Motor neuron (in vitro differentiated cells): ENCODE results near the gene CD80. TPM values are rescaled to one million over a fixed set of nuclear protein-coding genes. Genes with fewer than 3 reads are reported as not detected.

ENCODE experiments used
- ATAC-seq, 8 experiments: fragments of 200-7000 bp; cut with Tn5 transposase; replicated peaks in 6 of 8; 2 replicates each; pipeline ENCODE4 v1.8.0; 2021; ENCODE audit warnings: mild to moderate bottlenecking in 8 of 8, moderate library complexity in 8 of 8
- H3K27ac ChIP-seq, 2 donors: fragments of 250-450 bp; sonication (Bioruptor Pico); 2 replicates each; pipeline ENCODE4 v1.9.0; 2021; ENCODE audit warnings: antibody characterized with exemption in 2 of 2, mild to moderate bottlenecking in 2 of 2, moderate library complexity in 1 of 2
- H3K4me1 ChIP-seq, 2 donors: fragments of 250-450 bp; sonication (Bioruptor Pico); replicated peaks in 1 of 2; 2 replicates each; pipeline ENCODE4 v1.6.1; 2021; ENCODE audit warnings: antibody characterized with exemption in 2 of 2, mild to moderate bottlenecking in 2 of 2, moderate library complexity in 1 of 2
- H3K4me3 ChIP-seq, 5 donors: fragments of 250-450 bp; sonication (Bioruptor Pico); 2 replicates each; pipeline ENCODE4 v1.9.0; 2021; ENCODE audit warnings: antibody characterized with exemption in 5 of 5, mild to moderate bottlenecking in 5 of 5, moderate library complexity in 4 of 5
- WGBS, 10 experiments: fragments of 450-650 bp; shearing (Covaris generic); methylation state at CpG; one replicate each; pipeline ENCODE4 v1.0.0; 2022; 5-methylcytosine and 5-hydroxymethylcytosine counted together
- in situ Hi-C, 9 experiments: fragments of 400-800 bp; cut with MboI; loops; one replicate each; pipeline ENCODE4 v1.15.0; 2021; ENCODE audit warnings: low sequenced_read_pairs in 9 of 9, low pct_unique_long_range_greater_than_20kb in 2 of 9; ENCODE audit not compliant: unreplicated experiment in 9 of 9
- total RNA-seq, 8 experiments: library from RNA; unstranded; fragments of 300-600 nt; gene quantifications; 2 replicates each; pipeline versions ENCODE4 v1.2.3 to v1.2.4, GENCODE V29; 2022

Gene CD80
- total RNA-seq, 8 experiments from 2014 or later, result 0.14 to 0.66 (median 0.32) TPM; not detected in 2

DNA sequence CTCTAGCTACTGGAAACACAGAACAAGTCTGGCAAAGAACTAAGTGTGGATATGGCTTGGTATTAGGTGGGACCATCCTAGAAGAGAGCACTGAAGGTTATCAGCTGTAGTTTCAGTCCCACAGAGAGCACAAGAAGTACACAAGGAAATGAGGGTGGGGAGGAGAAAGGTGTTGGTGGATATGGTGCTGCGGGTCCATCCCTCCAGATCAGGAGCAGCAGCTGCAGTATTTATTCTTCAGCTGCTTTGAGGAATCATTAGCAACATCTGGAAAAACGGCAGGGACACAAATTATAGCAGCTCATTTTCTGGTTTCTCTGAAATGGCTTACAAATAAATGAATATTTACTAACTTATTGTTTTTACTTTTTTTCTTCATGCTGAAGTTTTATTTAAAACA lies 29.0 kb downstream of the CD80 start:
- no peak overlapping the region for H3K4me3 ChIP-seq
- no peak for ATAC-seq

DNA sequence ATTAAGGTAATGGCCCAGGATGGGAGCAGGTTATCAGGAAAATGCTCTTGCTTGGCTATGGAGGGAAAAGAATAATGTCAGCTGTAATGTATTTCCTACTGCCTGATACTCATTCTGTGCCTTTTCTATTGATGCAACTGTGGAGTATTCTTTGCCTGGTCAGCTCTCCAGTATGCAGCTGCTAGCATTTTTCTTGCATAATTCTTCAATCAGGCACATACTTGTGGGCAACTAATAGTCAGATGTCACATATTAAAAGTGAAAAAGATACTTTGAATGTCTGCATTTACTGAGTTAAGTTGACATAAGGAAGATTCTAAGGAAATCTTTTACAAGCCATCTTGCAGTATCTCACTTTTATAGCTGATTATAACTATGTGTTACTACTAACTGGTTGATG lies 29.5 kb downstream of the CD80 start:
- Histone ChIP-seq H3K27ac (no peak overlapping the region), H3K4me1 (no peaks in the 10 kb centered on the region), H3K4me3 (no peak overlapping the region)
- in situ Hi-C loops, result no loop called here
- peak in 3 of 8 experiments; percentile 74 to 90 (median 85) for ATAC-seq

More for the DNA sequence above, 29.0 kb downstream of the CD80 start:
- 0 to 100% (median 38%) methylated on average over 1 to 2 of the region's 2 CpGs; no CpG with 5 or more reads in 2 of the 10 experiments for WGBS, 10 experiments
- in situ Hi-C loops, result no loop called here
- Histone ChIP-seq H3K4me1 (no peaks in the 10 kb centered on the region), H3K27ac (no peak overlapping the region)

DNA sequence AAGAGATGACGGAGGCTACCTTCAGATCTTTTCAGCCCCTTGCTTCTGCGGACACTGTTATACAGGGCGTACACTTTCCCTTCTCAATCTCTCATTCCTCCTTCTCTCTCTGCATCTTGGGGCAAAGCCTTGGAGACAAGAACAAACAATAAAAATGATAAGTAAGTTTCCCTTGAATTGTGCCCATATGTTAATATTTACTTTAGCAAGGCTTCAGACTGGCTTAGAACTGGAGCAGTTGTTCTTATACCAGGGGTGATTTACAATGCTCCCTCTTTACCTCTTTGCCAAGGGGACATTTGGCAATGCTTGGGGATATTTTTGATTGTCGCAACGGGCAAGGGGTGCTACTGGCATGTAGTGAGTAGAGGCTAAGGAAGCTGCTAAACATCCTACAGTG lies 31.7 kb downstream of the CD80 start:
- in situ Hi-C loops, result no loop called here
- ATAC-seq, result peak in 2 of 8 experiments; percentile 53 to 62
- no peak overlapping the region for H3K27ac ChIP-seq
- no peaks in the 10 kb centered on the region for H3K4me1 ChIP-seq
- 67 to 100% (median 95%) methylated on average over 1 to 5 of the region's 5 CpGs; no CpG with 5 or more reads in 2 of the 10 experiments for WGBS, 10 experiments
- H3K4me3 ChIP-seq, result no peak overlapping the region

DNA sequence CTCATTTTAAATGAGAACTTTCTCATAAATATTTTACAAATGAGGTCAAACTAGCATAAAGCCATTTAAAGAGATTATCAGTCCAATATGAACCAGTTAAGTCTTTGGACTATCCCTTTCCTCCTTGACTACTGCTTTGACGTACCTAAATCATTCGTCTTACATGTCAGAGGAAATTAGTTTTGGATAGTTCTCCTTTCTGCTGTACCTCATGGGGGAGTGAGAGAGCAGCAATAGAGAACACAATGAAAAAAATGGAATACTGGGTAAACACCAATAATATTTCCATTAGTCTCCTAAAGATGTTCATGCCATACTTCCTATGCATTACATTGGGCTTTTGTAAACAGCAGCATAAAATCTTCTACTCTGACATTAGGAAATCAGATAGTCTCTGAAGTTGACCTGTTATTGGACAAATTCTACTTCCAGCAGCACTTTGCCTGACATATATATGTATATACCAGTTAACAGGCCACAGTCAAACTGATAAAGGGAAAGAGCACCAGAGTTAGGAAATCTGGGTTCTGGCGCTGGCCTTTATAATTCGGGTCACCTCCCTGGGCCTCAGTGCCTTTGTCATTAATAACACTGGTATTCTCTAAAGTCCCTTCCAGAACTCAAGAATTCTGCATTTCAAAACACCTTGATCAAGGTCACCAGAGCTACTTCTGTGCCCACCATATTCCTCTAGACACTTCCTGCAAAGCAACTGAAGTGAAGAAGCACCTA lies 34.3 kb downstream of the CD80 start:
- WGBS, 10 experiments, result 63 to 100% (median 85%) methylated on average over 2 to 4 of the region's 4 CpGs; no CpG with 5 or more reads in 2 of the 10 experiments
- Histone ChIP-seq H3K27ac (no peak overlapping the region), H3K4me1 (no peaks in the 10 kb centered on the region), H3K4me3 (no peak overlapping the region)
- in situ Hi-C loops, result no loop called here
- peak in 1 of 8 experiments; percentile 26 for ATAC-seq

DNA sequence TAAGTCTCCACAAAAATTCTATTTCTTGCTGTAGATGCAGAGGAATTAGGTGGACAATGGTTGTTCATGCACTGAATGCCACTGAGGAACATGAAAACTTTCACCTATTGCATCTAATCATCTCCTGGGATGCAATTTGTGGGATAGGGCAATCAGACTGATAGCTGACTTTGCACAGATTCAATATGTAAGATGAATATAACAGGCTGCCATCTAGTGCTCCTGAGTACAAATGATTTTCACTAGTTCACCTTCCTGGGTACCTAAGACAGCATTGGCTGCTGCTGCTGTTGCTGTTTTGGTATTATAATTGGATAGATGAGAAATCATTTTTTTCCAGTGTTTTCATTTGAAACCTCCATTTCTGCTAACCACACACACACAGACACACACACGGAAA lies 41.4 kb downstream of the CD80 start:
- Histone ChIP-seq H3K4me1 (no peaks in the 10 kb centered on the region), H3K4me3 (no peak overlapping the region), H3K27ac (no peak overlapping the region)
- in situ Hi-C loops, result no loop called here
- 80 to 100% (median 100%) methylated on average over 1 of the region's 1 CpG; no CpG with 5 or more reads in 3 of the 10 experiments for WGBS, 10 experiments
- no peak for ATAC-seq

DNA sequence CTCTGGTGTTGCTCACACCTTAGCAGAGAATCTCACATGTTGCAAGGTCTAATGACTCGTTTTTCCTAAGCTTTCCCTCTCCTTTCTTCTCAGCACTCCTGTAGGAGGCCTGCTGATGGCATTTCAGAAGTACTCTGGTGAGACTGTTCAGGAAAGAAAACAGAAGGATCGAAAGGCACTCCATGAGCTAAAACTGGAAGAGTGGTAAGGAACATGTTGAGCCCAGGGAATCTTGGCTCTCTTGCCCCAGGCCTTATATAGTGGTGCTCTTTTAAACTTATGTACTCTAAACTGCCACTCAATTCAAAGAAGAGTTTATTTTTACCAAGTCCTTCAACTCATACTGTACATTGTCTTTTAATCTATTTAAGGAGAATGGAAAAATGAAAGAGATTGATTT lies 42.3 kb downstream of the CD80 start:
- in situ Hi-C loops, result no loop called here
- no peak overlapping the region for H3K27ac ChIP-seq
- no peaks in the 10 kb centered on the region for H3K4me1 ChIP-seq
- WGBS, 10 experiments, result 40 to 100% (median 82%) methylated on average over 1 to 2 of the region's 2 CpGs; no CpG with 5 or more reads in 2 of the 10 experiments
- H3K4me3 ChIP-seq, result no peak overlapping the region
- no peak for ATAC-seq

DNA sequence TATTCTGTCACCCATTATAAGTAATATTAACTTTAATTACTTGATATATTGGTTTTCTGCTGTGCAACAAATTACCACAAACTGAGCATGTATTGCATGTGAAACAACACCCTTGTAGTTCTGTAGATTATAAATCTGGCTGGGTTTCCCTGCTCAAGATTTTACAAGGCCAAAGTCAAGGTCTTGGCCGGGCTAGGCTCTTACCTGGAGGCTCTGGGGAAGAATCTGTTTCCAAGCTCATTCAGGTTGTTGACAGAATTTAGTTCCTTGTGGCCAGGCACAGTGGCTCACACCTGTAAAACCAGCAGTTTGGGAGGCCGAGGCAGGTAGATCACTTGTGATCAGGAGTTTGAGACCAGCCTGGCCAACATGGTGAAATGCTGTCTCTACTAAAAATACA lies 44.8 kb downstream of the CD80 start:
- Histone ChIP-seq H3K27ac (no peak overlapping the region), H3K4me3 (no peak overlapping the region), H3K4me1 (no peaks in the 10 kb centered on the region)
- no peak for ATAC-seq
- in situ Hi-C loops, result no loop called here
- 100% methylated on average over 1 to 2 of the region's 2 CpGs; no CpG with 5 or more reads in 7 of the 10 experiments for WGBS, 10 experiments

DNA sequence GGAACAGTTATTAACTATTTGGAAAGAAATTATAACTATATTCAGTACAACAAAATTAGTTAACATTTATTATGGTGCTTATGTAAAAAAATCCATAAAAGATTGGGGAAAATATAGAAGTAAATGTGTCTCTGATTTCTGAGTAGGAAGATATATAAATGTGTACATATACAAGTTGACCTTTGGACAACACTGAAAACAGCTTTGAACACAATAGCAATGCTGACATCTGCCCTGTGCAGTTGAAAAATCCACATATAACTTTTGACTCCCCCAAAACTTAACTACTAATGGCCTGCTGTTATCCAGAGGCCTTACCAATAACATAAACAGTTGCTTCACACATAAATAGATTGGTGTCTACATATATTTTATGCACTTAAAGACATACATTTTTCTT lies 48.7 kb downstream of the CD80 start:
- in situ Hi-C loops, result no loop called here
- H3K4me3 ChIP-seq, result no peak overlapping the region
- ATAC-seq, result no peak
- H3K27ac ChIP-seq, result no peak overlapping the region
- no peaks in the 10 kb centered on the region for H3K4me1 ChIP-seq

DNA sequence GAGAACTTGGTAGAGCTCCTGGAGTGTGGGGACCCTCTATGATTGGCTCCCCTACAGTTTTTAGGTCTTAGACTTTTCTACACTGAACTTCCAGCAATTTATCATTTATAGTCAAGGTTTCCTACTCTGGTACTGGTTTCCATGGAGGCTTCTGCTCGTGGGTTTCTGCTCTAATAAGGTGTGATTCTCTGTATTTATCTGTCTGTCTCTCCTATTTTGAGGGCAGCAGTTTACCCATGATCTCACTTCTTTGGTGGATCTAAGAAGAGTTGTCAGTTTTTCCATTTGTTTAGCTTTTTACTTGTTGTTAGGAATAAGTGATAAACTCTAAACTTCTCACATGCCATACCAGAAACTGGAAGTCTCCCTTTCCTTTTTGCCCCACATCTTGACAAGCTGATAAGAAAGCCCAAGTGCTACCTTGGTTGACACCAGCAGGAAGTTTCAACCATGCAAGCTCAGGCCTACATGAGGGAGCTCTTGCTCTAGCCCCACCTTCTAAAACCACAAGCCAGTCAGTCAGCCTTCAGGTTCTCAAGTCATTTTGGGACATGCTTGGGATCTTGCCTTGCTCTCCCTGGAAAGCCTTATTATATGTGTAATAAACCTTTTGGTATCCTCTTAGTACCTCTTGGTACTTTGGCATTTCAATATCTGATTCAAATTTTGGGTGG lies 51.1 kb downstream of the CD80 start:
- no peak for ATAC-seq
- in situ Hi-C loops, result no loop called here
- H3K4me3 ChIP-seq, result no peak overlapping the region
- no peak overlapping the region for H3K27ac ChIP-seq
- WGBS, 10 experiments, result 71 to 100% (median 83%) methylated on average over 1 of the region's 1 CpG; no CpG with 5 or more reads in 5 of the 10 experiments
- no peaks in the 10 kb centered on the region for H3K4me1 ChIP-seq

DNA sequence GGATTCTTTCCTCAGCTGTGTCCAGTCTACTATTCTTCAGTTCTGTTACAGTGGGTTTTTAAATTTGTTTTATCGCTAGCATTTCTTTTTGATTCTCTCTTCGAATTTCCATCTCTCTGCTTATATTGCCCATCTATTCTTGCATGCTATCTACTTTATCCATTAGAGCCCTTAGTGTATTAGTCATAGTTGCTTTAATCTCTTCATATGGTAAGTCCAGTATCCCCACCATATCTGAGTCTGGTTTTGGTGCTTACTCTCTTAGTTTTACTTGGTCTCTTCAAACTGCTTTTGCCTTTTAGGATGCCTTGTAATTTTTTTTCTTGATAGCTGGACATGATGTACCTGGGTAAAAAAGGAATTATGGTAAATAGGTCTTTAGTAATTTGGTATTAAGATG lies 52.0 kb downstream of the CD80 start:
- no peak for ATAC-seq
- no peaks in the 10 kb centered on the region for H3K4me1 ChIP-seq
- in situ Hi-C loops, result no loop called here
- H3K4me3 ChIP-seq, result no peak overlapping the region
- no peak overlapping the region for H3K27ac ChIP-seq
- 80 to 100% (median 96%) methylated on average over 1 to 2 of the region's 2 CpGs for WGBS, 10 experiments

DNA sequence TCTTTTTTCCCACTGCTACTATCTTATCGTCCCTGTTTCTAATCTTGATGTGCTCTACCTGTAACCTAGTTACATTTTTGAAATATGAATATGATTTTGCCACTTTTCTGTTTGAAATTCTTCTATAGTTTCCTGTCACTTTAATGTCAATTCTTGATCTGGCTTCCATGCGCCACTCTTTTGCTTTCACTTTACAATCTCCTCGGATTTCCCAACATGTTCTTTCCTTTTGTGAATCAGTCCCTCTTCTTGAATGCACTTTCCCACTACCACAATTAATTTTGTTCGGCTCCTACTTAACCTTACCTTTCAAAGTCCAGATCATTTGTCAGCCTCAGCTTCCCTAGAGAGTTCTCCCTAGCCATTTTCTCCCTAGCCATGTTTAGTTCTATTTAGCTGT lies 52.8 kb downstream of the CD80 start:
- WGBS, 10 experiments, result 80 to 99% (median 92%) methylated on average over 1 to 4 of the region's 4 CpGs
- in situ Hi-C loops, result no loop called here
- no peak for ATAC-seq

DNA sequence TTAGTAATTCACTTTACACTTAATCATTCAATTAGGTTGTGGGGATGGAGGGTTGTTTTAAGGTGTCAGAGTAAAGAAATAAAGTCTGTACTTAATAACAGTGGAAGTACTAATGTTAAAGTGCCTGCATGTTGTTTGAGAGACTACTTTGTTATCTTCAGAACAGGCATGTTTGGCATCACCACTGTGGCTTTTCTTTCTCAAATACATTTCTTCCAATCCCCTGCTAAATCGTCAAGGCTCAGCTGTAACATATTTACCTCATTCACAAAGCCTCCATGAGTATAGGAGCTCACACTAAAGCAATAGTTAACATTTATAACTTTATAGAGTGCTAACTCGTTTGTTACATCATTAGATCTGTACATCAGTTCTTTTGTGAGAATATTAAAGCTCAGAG lies 58.5 kb downstream of the CD80 start:
- H3K27ac ChIP-seq, result no peak overlapping the region
- no peak for ATAC-seq
- in situ Hi-C loops, result no loop called here
- peak overlapping the region in 3 of 5 donors; percentile 6 to 18 (median 17) for H3K4me3 ChIP-seq
- WGBS, 10 experiments, result 7 to 73% (median 64%) methylated on average over 1 to 2 of the region's 2 CpGs; no CpG with 5 or more reads in 1 of the 10 experiments
- peaks cover 12 to 21% of the 10 kb centered on the region in 2 donors for H3K4me1 ChIP-seq

More for the DNA sequence above, 52.8 kb downstream of the CD80 start:
- Histone ChIP-seq H3K27ac (no peak overlapping the region), H3K4me1 (no peaks in the 10 kb centered on the region), H3K4me3 (no peak overlapping the region)

DNA sequence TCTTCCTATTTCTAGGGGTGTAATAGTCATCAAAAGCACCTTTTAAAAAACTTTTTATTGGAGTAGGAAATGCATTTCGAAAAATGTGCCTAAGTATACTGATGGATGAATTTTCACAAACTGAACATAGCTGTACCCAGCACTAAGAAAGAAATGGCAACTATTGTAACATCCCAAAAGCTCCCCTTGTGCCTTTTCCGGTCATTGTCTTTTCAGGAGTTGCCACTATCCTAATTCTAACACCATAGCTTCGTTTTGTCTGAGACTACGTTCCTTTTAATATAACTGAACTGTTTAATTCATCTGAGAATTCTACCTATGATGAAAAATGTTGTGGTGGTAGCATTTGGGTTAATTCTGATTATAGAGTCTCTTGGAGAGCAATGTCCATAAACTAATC lies 59.1 kb downstream of the CD80 start:
- H3K27ac ChIP-seq, result no peak overlapping the region
- in situ Hi-C loops, result no loop called here
- WGBS, 10 experiments, result 63 to 100% (median 85%) methylated on average over 1 to 4 of the region's 4 CpGs
- H3K4me1 ChIP-seq, result peaks cover 12 to 21% of the 10 kb centered on the region in 2 donors
- ATAC-seq, result no peak
- peak overlapping the region in 3 of 5 donors; percentile 6 to 18 (median 17) for H3K4me3 ChIP-seq
